Stimulated activated CD4-positive, alpha-beta T cell treated with anti-CD3 and anti-CD28 coated beads, Interleukin-15, amount 100 ng/mL, for 48 hours (primary cell): Measurements from ENCODE around the gene PPP6R2.
A peak's percentile ranks its signal among the peaks of the same experiment; 100 is the strongest.

Source experiments
- DNase-seq, 2 donors: peaks; one replicate each; pipeline ENCODE4 v3.0.0-alpha.2; 2020; ENCODE audit warnings: low read depth in 2 of 2

Gene PPP6R2

GRCh38 chr22:50305923-50306566 lies 37.1 kb upstream of the PPP6R2 start:
- DNase-seq: no peak

- DNase-seq: no peak
Observed at GRCh38 chr22:50306753-50307749, 36.1 kb upstream of the PPP6R2 start, which contains the start of gene PLXNB2. Gene PLXNB2, minus strand, starts transcription at chr22:50307646. Its CDS starts 17,062 bp downstream, at chr22:50290584.

GRCh38 chr22:50307890-50308596 lies 35.1 kb upstream of the PPP6R2 start:
- no peak for DNase-seq

GRCh38 chr22:50308597-50308935 lies 34.6 kb upstream of the PPP6R2 start:
- DNase-seq: no peak

GRCh38 chr22:50308986-50309600 lies 34.0 kb upstream of the PPP6R2 start:
- DNase-seq: no peak

GRCh38 chr22:50309601-50309991 lies 33.5 kb upstream of the PPP6R2 start:
- no peak for DNase-seq

GRCh38 chr22:50310031-50310722 lies 33.0 kb upstream of the PPP6R2 start:
- no peak for DNase-seq

- no peak for DNase-seq
Observed at GRCh38 chr22:50310949-50311444, 32.1 kb upstream of the PPP6R2 start.

- DNase-seq: no peak
Observed at GRCh38 chr22:50311606-50312351, 31.3 kb upstream of the PPP6R2 start.

- DNase-seq: no peak
Observed at GRCh38 chr22:50312371-50312770, 30.8 kb upstream of the PPP6R2 start.

- no peak for DNase-seq
Observed at GRCh38 chr22:50313021-50313420, 30.1 kb upstream of the PPP6R2 start.

- no peak for DNase-seq
Observed at GRCh38 chr22:50313600-50313999, 29.5 kb upstream of the PPP6R2 start.

- DNase-seq: no peak
Observed at GRCh38 chr22:50314081-50314454, 29.1 kb upstream of the PPP6R2 start.

- DNase-seq: peak; percentile 44 to 71
Observed at GRCh38 chr22:50314455-50315288, 28.5 kb upstream of the PPP6R2 start.

- no peak for DNase-seq
Observed at GRCh38 chr22:50315289-50316113, 27.6 kb upstream of the PPP6R2 start.

- no peak for DNase-seq
Observed at GRCh38 chr22:50316114-50317065, 26.7 kb upstream of the PPP6R2 start.

- no peak for DNase-seq
Observed at GRCh38 chr22:50317178-50317577, 25.9 kb upstream of the PPP6R2 start.
